Measurements from ENCODE around the gene COL6A1. TPM values are rescaled to one million over a fixed set of nuclear protein-coding genes. Genes with fewer than 3 reads are reported as not detected.

COL6A1 gene
- total RNA-seq, 1 experiment from 2014 or later, result 193 TPM

DNA sequence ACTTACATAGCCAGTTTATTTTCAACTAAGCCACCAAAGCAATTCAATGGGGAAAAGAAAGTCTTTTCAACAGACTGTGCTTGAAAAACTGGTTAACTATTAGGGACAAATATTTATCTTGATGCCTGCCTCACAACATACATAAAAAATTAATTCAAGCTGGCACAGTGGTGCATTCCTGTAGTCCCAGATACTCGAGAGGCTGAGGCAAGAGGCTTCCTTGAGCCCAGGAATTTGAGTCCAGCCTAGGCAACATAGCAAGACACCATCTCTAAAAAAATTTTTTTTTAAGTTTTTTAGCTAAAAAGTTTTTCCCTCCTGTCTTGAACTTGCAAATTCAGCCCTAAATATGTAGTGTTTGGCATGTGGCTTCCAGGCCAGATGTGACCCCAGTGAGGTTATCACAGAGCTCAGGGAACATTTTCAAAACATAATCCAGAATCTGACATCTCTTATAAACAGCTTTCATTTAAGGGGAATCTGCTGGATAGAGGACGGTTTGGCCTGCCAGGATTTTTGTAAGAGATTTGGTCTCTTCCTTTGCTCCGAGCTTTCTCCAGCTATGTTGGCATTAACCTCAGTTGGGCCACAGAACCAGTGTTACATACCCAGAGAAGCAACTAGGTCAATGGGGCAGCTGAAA, 46.4 kb downstream of the COL6A1 start:
- Histone ChIP-seq H2BK120ac (ENCODE audit: low read depth, low read length, poor library complexity, severe bottlenecking) (no peak overlapping the region), H3K4me2 (ENCODE audit: insufficient read depth, insufficient read length, low read length) (no peak overlapping the region), H3K4me1 (ENCODE audit: insufficient read depth, low read length) (no peaks in the 10 kb centered on the region), H3K23ac (ENCODE audit: insufficient read length, low read depth, low read length) (no peak overlapping the region), H3K4ac (ENCODE audit: low read depth, low read length) (no peak overlapping the region), H2AK5ac (ENCODE audit: insufficient read length, low read length) (no peak overlapping the region), H2AFZ (ENCODE audit: low read length) (no peak overlapping the region), H3K18ac (ENCODE audit: insufficient read length, low read depth, low read length) (no peak overlapping the region), H2BK15ac (ENCODE audit: low read depth, low read length) (no peak overlapping the region), H4K91ac (ENCODE audit: insufficient read length, low read depth, low read length) (no peak overlapping the region), H2BK12ac (ENCODE audit: insufficient read length, low read depth, low read length) (no peak overlapping the region), H2BK20ac (ENCODE audit: low read depth, low read length, poor library complexity, severe bottlenecking) (no peak overlapping the region), H3K56ac (ENCODE audit: insufficient read length, low read depth, low read length) (no peak overlapping the region), H3K9me3 (ENCODE audit: control insufficient read depth, low read depth, low read length) (no peaks in the 10 kb centered on the region), H3K9ac (ENCODE audit: extremely low read depth, insufficient read length, low read length) (no peak overlapping the region), H3K14ac (ENCODE audit: insufficient read depth, low read length) (no peak overlapping the region), H2BK5ac (ENCODE audit: insufficient read length, low read length) (no peak overlapping the region), H3K27ac (ENCODE audit: insufficient read length, low read depth, low read length) (no peak overlapping the region), H3K79me2 (ENCODE audit: insufficient read depth, low read length) (no peaks in the 10 kb centered on the region), H3K79me1 (ENCODE audit: insufficient read depth, low read depth, low read length, poor library complexity, severe bottlenecking) (no peaks in the 10 kb centered on the region), H4K20me1 (ENCODE audit: control insufficient read depth, insufficient read depth, insufficient read length) (no peaks in the 10 kb centered on the region), H4K5ac (ENCODE audit: insufficient read length, low read depth, low read length) (no peak overlapping the region), H3K27me3 (ENCODE audit: insufficient read depth, low read length) (no peaks in the 10 kb centered on the region), H3T11ph (ENCODE audit: low read length) (no peak overlapping the region), H3K23me2 (ENCODE audit: insufficient read length, low read depth, low read length, poor library complexity, severe bottlenecking) (no peaks in the 10 kb centered on the region), H4K8ac (replicated peaks; ENCODE audit: insufficient read length, low read depth, low read length) (no peak overlapping the region)
- WGBS (ENCODE audit: extremely low coverage, insufficient read length, low lambda C conversion rate), result no CpG with 5 or more reads among the region's 3 CpGs
- Mint-ChIP-seq H3K9me3 (peaks cover 0 to 2% of the 10 kb centered on the region in 2 experiments; a peak in 2 of 5 replicates), H3K36me3 (ENCODE audit: insufficient read depth in 1 of 3, low read depth in 3 of 3) (no peaks in the 10 kb centered on the region), H3K27ac (no peak overlapping the region), H3K27me3 (ENCODE audit: low read depth) (peaks cover 12% of the 10 kb centered on the region), H3K4me3 (no peak overlapping the region), H3K4me1 (peaks cover 9 to 16% of the 10 kb centered on the region in 2 experiments)
- DNase-seq, result no peak
- TF ChIP-seq, protein P1, sequence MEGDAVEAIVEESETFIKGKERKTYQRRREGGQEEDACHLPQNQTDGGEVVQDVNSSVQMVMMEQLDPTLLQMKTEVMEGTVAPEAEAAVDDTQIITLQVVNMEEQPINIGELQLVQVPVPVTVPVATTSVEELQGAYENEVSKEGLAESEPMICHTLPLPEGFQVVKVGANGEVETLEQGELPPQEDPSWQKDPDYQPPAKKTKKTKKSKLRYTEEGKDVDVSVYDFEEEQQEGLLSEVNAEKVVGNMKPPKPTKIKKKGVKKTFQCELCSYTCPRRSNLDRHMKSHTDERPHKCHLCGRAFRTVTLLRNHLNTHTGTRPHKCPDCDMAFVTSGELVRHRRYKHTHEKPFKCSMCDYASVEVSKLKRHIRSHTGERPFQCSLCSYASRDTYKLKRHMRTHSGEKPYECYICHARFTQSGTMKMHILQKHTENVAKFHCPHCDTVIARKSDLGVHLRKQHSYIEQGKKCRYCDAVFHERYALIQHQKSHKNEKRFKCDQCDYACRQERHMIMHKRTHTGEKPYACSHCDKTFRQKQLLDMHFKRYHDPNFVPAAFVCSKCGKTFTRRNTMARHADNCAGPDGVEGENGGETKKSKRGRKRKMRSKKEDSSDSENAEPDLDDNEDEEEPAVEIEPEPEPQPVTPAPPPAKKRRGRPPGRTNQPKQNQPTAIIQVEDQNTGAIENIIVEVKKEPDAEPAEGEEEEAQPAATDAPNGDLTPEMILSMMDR (conservative IDR thresholded peaks at IDR 0.05), result no peak
